ENCODE measurements around the gene CLSTN1.
A peak's percentile ranks its signal among the peaks of the same experiment; 100 is the strongest.

Gene CLSTN1

GRCh38 chr1:9859281-9860014 is 35.7 kb upstream of the CLSTN1 start:
- Mint-ChIP-seq H3K9me3 (peaks cover 5% of the 10 kb centered on the region), H3K4me3 (no peak overlapping the region), H3K36me3 (ENCODE audit: low read depth) (peaks cover 2% of the 10 kb centered on the region), H3K4me1 (ENCODE audit: low read depth) (peaks cover 12% of the 10 kb centered on the region), H3K27me3 (ENCODE audit: low read depth) (no peaks in the 10 kb centered on the region), H3K27ac (no peak overlapping the region)

GRCh38 chr1:9858293-9859035 is 34.7 kb upstream of the CLSTN1 start:
- H3K4me3 Mint-ChIP-seq: no peak overlapping the region
- H3K9me3 Mint-ChIP-seq: peaks cover 10% of the 10 kb centered on the region
- H3K36me3 Mint-ChIP-seq (ENCODE audit: low read depth): peaks cover 6% of the 10 kb centered on the region
- H3K4me1 Mint-ChIP-seq (ENCODE audit: low read depth): peaks cover 12% of the 10 kb centered on the region
- H3K27me3 Mint-ChIP-seq (ENCODE audit: low read depth): no peaks in the 10 kb centered on the region
- peak overlapping the region; percentile 1 for H3K27ac Mint-ChIP-seq

GRCh38 chr1:9855186-9855585 is 31.4 kb upstream of the CLSTN1 start:
- Mint-ChIP-seq H3K9me3 (peaks cover 11% of the 10 kb centered on the region), H3K4me1 (ENCODE audit: low read depth) (peaks cover 14% of the 10 kb centered on the region), H3K27me3 (ENCODE audit: low read depth) (peaks cover 8% of the 10 kb centered on the region), H3K27ac (no peak overlapping the region), H3K36me3 (ENCODE audit: low read depth) (peaks cover 6% of the 10 kb centered on the region), H3K4me3 (no peak overlapping the region)

- Mint-ChIP-seq H3K4me1 (ENCODE audit: low read depth) (peaks cover 7% of the 10 kb centered on the region), H3K27me3 (ENCODE audit: low read depth) (peaks cover 11% of the 10 kb centered on the region), H3K36me3 (ENCODE audit: low read depth) (peaks cover 6% of the 10 kb centered on the region)
Measured at GRCh38 chr1:9853249-9853595, 29.5 kb upstream of the CLSTN1 start.

GRCh38 chr1:9852410-9853248 is 28.9 kb upstream of the CLSTN1 start:
- peaks cover 5% of the 10 kb centered on the region for H3K4me1 Mint-ChIP-seq (ENCODE audit: low read depth)
- H3K9me3 Mint-ChIP-seq: peaks cover 6% of the 10 kb centered on the region
- H3K36me3 Mint-ChIP-seq (ENCODE audit: low read depth): peaks cover 6% of the 10 kb centered on the region
- H3K27ac Mint-ChIP-seq: no peak overlapping the region
- H3K27me3 Mint-ChIP-seq (ENCODE audit: low read depth): peaks cover 11% of the 10 kb centered on the region
- H3K4me3 Mint-ChIP-seq: no peak overlapping the region

More at GRCh38 chr1:9853249-9853595, 29.5 kb upstream of the CLSTN1 start:
- peaks cover 7% of the 10 kb centered on the region for H3K9me3 Mint-ChIP-seq
- H3K4me3 Mint-ChIP-seq: no peak overlapping the region
- H3K27ac Mint-ChIP-seq: no peak overlapping the region

- Mint-ChIP-seq H3K27ac (no peak overlapping the region), H3K36me3 (ENCODE audit: low read depth) (peaks cover 6% of the 10 kb centered on the region), H3K4me1 (ENCODE audit: low read depth) (peaks cover 5% of the 10 kb centered on the region), H3K9me3 (peaks cover 6% of the 10 kb centered on the region), H3K4me3 (no peak overlapping the region), H3K27me3 (ENCODE audit: low read depth) (peaks cover 11% of the 10 kb centered on the region)
Measured at GRCh38 chr1:9852004-9852403, 28.2 kb upstream of the CLSTN1 start.

GRCh38 chr1:9850442-9851162 is 26.8 kb upstream of the CLSTN1 start:
- H3K4me1 Mint-ChIP-seq (ENCODE audit: low read depth): peaks cover 5% of the 10 kb centered on the region
- H3K36me3 Mint-ChIP-seq (ENCODE audit: low read depth): peaks cover 6% of the 10 kb centered on the region
- peaks cover 6% of the 10 kb centered on the region for H3K9me3 Mint-ChIP-seq

GRCh38 chr1:9849691-9850441 is 26.1 kb upstream of the CLSTN1 start:
- Mint-ChIP-seq H3K27me3 (ENCODE audit: low read depth) (peaks cover 15% of the 10 kb centered on the region), H3K36me3 (ENCODE audit: low read depth) (peaks cover 4% of the 10 kb centered on the region), H3K9me3 (peaks cover 6% of the 10 kb centered on the region), H3K27ac (no peak overlapping the region), H3K4me1 (ENCODE audit: low read depth) (peaks cover 5% of the 10 kb centered on the region), H3K4me3 (peak overlapping the region; percentile 29)

More at GRCh38 chr1:9850442-9851162, 26.8 kb upstream of the CLSTN1 start:
- H3K4me3 Mint-ChIP-seq: peak overlapping the region; percentile 72
- H3K27ac Mint-ChIP-seq: no peak overlapping the region
- peaks cover 15% of the 10 kb centered on the region for H3K27me3 Mint-ChIP-seq (ENCODE audit: low read depth)

GRCh38 chr1:9848022-9848421 is 24.3 kb upstream of the CLSTN1 start:
- Mint-ChIP-seq H3K4me1 (ENCODE audit: low read depth) (peaks cover 5% of the 10 kb centered on the region), H3K9me3 (no peaks in the 10 kb centered on the region), H3K27ac (no peak overlapping the region), H3K36me3 (ENCODE audit: low read depth) (no peaks in the 10 kb centered on the region), H3K4me3 (no peak overlapping the region), H3K27me3 (ENCODE audit: low read depth) (peaks cover 15% of the 10 kb centered on the region)

- Mint-ChIP-seq H3K9me3 (no peaks in the 10 kb centered on the region), H3K27ac (no peak overlapping the region), H3K4me1 (ENCODE audit: low read depth) (peaks cover 5% of the 10 kb centered on the region), H3K4me3 (no peak overlapping the region), H3K27me3 (ENCODE audit: low read depth) (peaks cover 15% of the 10 kb centered on the region), H3K36me3 (ENCODE audit: low read depth) (no peaks in the 10 kb centered on the region)
Measured at GRCh38 chr1:9847269-9847668, 23.5 kb upstream of the CLSTN1 start.

GRCh38 chr1:9846611-9847171 is 22.9 kb upstream of the CLSTN1 start:
- Mint-ChIP-seq H3K4me3 (no peak overlapping the region), H3K27me3 (ENCODE audit: low read depth) (peaks cover 15% of the 10 kb centered on the region), H3K27ac (no peak overlapping the region), H3K36me3 (ENCODE audit: low read depth) (no peaks in the 10 kb centered on the region), H3K9me3 (no peaks in the 10 kb centered on the region), H3K4me1 (ENCODE audit: low read depth) (peaks cover 5% of the 10 kb centered on the region)

GRCh38 chr1:9845914-9846313 is 22.1 kb upstream of the CLSTN1 start:
- Mint-ChIP-seq H3K27ac (no peak overlapping the region), H3K4me3 (no peak overlapping the region), H3K36me3 (ENCODE audit: low read depth) (no peaks in the 10 kb centered on the region), H3K9me3 (no peaks in the 10 kb centered on the region), H3K4me1 (ENCODE audit: low read depth) (peaks cover 5% of the 10 kb centered on the region), H3K27me3 (ENCODE audit: low read depth) (peaks cover 11% of the 10 kb centered on the region)

GRCh38 chr1:9844756-9845155 is 21.0 kb upstream of the CLSTN1 start:
- Mint-ChIP-seq H3K27ac (no peak overlapping the region), H3K4me3 (no peak overlapping the region), H3K4me1 (ENCODE audit: low read depth) (no peaks in the 10 kb centered on the region), H3K27me3 (ENCODE audit: low read depth) (peaks cover 4% of the 10 kb centered on the region), H3K36me3 (ENCODE audit: low read depth) (no peaks in the 10 kb centered on the region), H3K9me3 (no peaks in the 10 kb centered on the region)
